Trophoblast cell (in vitro differentiated cells and primary cell): ENCODE results near the gene DHRSX.
A peak's percentile ranks its signal among the peaks of the same experiment; 100 is the strongest.

Experiments
- DNase-seq, 2 donors: peaks; one replicate each; pipeline ENCODE4 v3.0.0-alpha.2; 2016
- H2AFZ ChIP-seq: 2 replicates; pipeline ENCODE4 v1.6.1; 2013; ENCODE audit warnings: low read length, moderate library complexity, mild to moderate bottlenecking; ENCODE audit not compliant: insufficient read depth, poor library complexity
- H2AK5ac ChIP-seq: 2 replicates; pipeline ENCODE4 v1.6.1; 2013; ENCODE audit warnings: mild to moderate bottlenecking, low read length
- H2BK120ac ChIP-seq: 2 replicates; pipeline ENCODE4 v1.6.1; 2013; ENCODE audit warnings: low read length, mild to moderate bottlenecking, moderate library complexity; ENCODE audit not compliant: insufficient read depth, poor library complexity
- H2BK12ac ChIP-seq: 2 replicates; pipeline ENCODE4 v1.6.1; 2013; ENCODE audit warnings: mild to moderate bottlenecking, low read length, moderate library complexity
- H2BK5ac ChIP-seq: 2 replicates; pipeline ENCODE4 v1.6.1; 2013; ENCODE audit warnings: low read length, low read depth, moderate library complexity, mild to moderate bottlenecking; ENCODE audit not compliant: poor library complexity
- H3K14ac ChIP-seq: 2 replicates; pipeline ENCODE4 v1.6.1; 2013; ENCODE audit warnings: mild to moderate bottlenecking, low read length
- H3K18ac ChIP-seq: 2 replicates; pipeline ENCODE4 v1.6.1; 2013; ENCODE audit warnings: mild to moderate bottlenecking, low read length
- H3K23ac ChIP-seq: 2 replicates; pipeline ENCODE4 v1.6.1; 2013; ENCODE audit warnings: low read length
- H3K27ac ChIP-seq: 2 replicates; pipeline ENCODE4 v1.5.1; 2013; ENCODE audit warnings: low read depth, mild to moderate bottlenecking, inconsistent platforms, low read length, moderate library complexity
- H3K27me3 ChIP-seq: 2 replicates; pipeline ENCODE4 v1.6.1; 2013; ENCODE audit warnings: inconsistent platforms, mild to moderate bottlenecking, low read length, moderate library complexity; ENCODE audit not compliant: insufficient read depth
- H3K36me3 ChIP-seq, 2 experiments: 1 replicate in 1 of 2; 2 replicates in 1 of 2; pipeline ENCODE4 v1.6.1; 2013; ENCODE audit warnings: low read length in 2 of 2, mild to moderate bottlenecking in 2 of 2, moderate library complexity in 1 of 2; ENCODE audit not compliant: insufficient read depth in 2 of 2, control insufficient read depth in 1 of 2
- H3K4ac ChIP-seq: 2 replicates; pipeline ENCODE4 v1.6.1; 2013; ENCODE audit warnings: low read depth, mild to moderate bottlenecking, low read length, moderate library complexity
- H3K4me1 ChIP-seq, 2 experiments: 1 replicate in 1 of 2; 2 replicates in 1 of 2; pipeline ENCODE4 v1.6.1; 2013; ENCODE audit warnings: low read length in 2 of 2, mild to moderate bottlenecking in 2 of 2, moderate library complexity in 1 of 2; ENCODE audit not compliant: insufficient read depth in 2 of 2, control insufficient read depth in 1 of 2
- H3K4me2 ChIP-seq: 2 replicates; pipeline ENCODE4 v1.6.1; 2013; ENCODE audit warnings: inconsistent platforms, mild to moderate bottlenecking, low read length, moderate library complexity
- H3K4me3 ChIP-seq: 2 replicates; pipeline ENCODE4 v1.5.1; 2013; ENCODE audit warnings: mild to moderate bottlenecking, low read depth, low read length, inconsistent platforms
- H3K79me1 ChIP-seq: one replicate; pipeline ENCODE4 v1.6.1; 2013; ENCODE audit warnings: low read length
- H3K79me2 ChIP-seq: 2 replicates; pipeline ENCODE4 v1.6.1; 2013; ENCODE audit warnings: low read length, mild to moderate bottlenecking; ENCODE audit not compliant: control insufficient read depth, insufficient read depth, poor library complexity
- H3K9ac ChIP-seq: 2 replicates; pipeline ENCODE4 v1.6.1; 2013; ENCODE audit warnings: mild to moderate bottlenecking, low read length
- H3K9me3 ChIP-seq: 2 replicates; pipeline ENCODE4 v1.6.1; 2013; ENCODE audit warnings: low read depth, mild to moderate bottlenecking, control low read depth, inconsistent platforms, low read length; ENCODE audit not compliant: insufficient read depth
- H4K12ac ChIP-seq: 2 replicates; pipeline ENCODE4 v1.6.1; 2013; ENCODE audit warnings: low read depth, mild to moderate bottlenecking, low read length, moderate library complexity
- H4K8ac ChIP-seq: 2 replicates; pipeline ENCODE4 v1.6.1; 2013; ENCODE audit warnings: low read depth, mild to moderate bottlenecking, low read length, moderate library complexity
- H4K91ac ChIP-seq: one replicate; pipeline ENCODE4 v1.6.1; 2013; ENCODE audit warnings: low read depth, mild to moderate bottlenecking, low read length, moderate library complexity
- WGBS: extraction: QIAGEN DNeasy Blood & Tissue Kit; methylation state at CpG from one replicate; pipeline ENCODE4 v1.1.7; 2013; ENCODE audit warnings: missing lambda C conversion rate; ENCODE audit not compliant: insufficient read length, insufficient coverage; ENCODE audit errors: extremely low coverage; 5-methylcytosine and 5-hydroxymethylcytosine counted together

DHRSX gene

DNA sequence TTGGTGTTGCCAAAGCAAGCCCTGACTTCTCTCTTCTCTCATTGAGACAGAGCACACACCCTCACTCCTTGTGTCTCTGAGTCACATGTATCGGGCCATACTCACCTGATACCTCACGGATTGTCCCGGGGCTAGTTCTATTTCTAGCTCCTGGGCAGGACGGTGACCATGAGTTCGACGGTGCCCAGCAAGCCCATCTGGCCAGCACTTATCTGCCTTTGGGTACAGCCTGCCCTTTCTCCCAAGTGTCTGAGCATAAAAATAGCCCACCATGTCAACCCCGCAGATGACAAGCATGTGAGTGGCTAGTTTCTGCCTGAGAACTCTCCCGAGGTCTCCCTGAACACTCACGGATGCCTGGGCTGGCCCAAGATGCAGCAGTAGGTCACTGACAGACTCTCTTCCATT is 158.5 kb downstream of the DHRSX start:
- Histone ChIP-seq H3K79me1 (no peaks in the 10 kb centered on the region), H2BK120ac (no peak overlapping the region), H3K27ac (no peak overlapping the region), H3K23ac (no peak overlapping the region), H3K9me3 (no peaks in the 10 kb centered on the region), H2AK5ac (no peak overlapping the region), H3K4me1 (no peaks in the 10 kb centered on the region), H3K4me3 (no peak overlapping the region), H3K9ac (no peak overlapping the region), H2BK12ac (no peak overlapping the region), H3K79me2 (no peaks in the 10 kb centered on the region), H2AFZ (no peak overlapping the region), H4K8ac (no peak overlapping the region), H4K91ac (no peak overlapping the region), H4K12ac (no peak overlapping the region), H3K14ac (no peak overlapping the region), H3K18ac (no peak overlapping the region), H3K36me3 (peaks cover 0 to 6% of the 10 kb centered on the region in 2 experiments), H3K4me2 (no peak overlapping the region), H3K27me3 (no peaks in the 10 kb centered on the region), H2BK5ac (no peak overlapping the region), H3K4ac (no peak overlapping the region)
- WGBS, result no CpG with 5 or more reads among the region's 9 CpGs
- DNase-seq, result no peak

DNA sequence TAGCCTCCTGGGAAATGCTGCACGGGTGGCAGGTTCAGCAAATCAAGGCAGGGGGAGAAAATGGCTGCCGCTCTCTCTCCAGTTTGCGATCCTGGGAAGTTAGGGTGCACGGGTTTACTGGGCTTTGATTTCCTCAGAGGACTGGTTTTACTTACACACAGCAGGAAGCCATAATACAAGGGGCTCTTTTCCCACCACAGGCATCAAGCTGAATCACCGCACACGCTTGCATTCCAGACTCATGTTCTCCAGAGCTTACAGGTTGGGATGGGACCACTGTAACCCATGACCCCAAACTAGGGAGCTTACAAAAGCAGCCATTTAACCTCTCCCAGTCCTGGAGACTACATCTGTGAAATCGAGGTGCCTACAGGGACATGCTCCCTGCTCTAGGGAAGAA is 159.8 kb downstream of the DHRSX start:
- no peak overlapping the region for H2AK5ac ChIP-seq
- H3K23ac ChIP-seq, result peak overlapping the region; percentile 69
- peaks cover 0 to 6% of the 10 kb centered on the region in 2 experiments for H3K36me3 ChIP-seq
- no peak overlapping the region for H3K4me3 ChIP-seq
- H3K14ac ChIP-seq, result no peak overlapping the region
- no peaks in the 10 kb centered on the region for H3K9me3 ChIP-seq
- no peaks in the 10 kb centered on the region for H3K79me2 ChIP-seq
- H3K18ac ChIP-seq, result no peak overlapping the region
- H2BK12ac ChIP-seq, result no peak overlapping the region
- H4K91ac ChIP-seq, result no peak overlapping the region
- no CpG with 5 or more reads among the region's 7 CpGs for WGBS
- DNase-seq, result no peak
- H2BK120ac ChIP-seq, result no peak overlapping the region
- H4K12ac ChIP-seq, result no peak overlapping the region
- H3K27ac ChIP-seq, result no peak overlapping the region
- H2BK5ac ChIP-seq, result no peak overlapping the region
- no peak overlapping the region for H3K4me2 ChIP-seq
- no peak overlapping the region for H4K8ac ChIP-seq
- no peaks in the 10 kb centered on the region for H3K27me3 ChIP-seq
- H3K4me1 ChIP-seq, result no peaks in the 10 kb centered on the region
- H3K9ac ChIP-seq, result peak overlapping the region; percentile 40
- H3K79me1 ChIP-seq, result no peaks in the 10 kb centered on the region
- no peak overlapping the region for H2AFZ ChIP-seq
- H3K4ac ChIP-seq, result no peak overlapping the region

DNA sequence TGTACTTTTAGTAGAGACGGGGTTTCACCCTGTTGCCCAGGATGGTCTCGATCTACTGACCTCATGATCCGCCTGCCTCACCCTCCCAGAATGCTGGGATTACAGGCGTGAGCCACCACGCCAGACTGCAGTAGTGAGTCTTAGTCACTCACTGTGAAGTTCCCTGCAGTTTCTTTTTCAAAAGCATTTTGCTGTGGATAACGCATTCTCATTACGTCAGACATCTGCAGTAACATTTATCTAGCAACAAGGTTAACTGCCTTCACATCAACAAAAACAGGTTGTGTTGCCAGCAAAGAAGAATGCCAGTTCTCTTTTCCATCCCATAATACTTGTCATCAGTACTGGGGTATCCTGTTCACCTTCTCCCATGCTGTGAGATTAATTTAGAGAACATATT is 164.6 kb downstream of the DHRSX start:
- no peak overlapping the region for H2BK12ac ChIP-seq
- H3K36me3 ChIP-seq, result peaks cover 0 to 6% of the 10 kb centered on the region in 2 experiments
- no peak overlapping the region for H3K14ac ChIP-seq
- no CpG with 5 or more reads among the region's 7 CpGs for WGBS
- no peak overlapping the region for H4K91ac ChIP-seq
- no peak overlapping the region for H2BK120ac ChIP-seq
- H3K4ac ChIP-seq, result no peak overlapping the region
- no peak overlapping the region for H3K23ac ChIP-seq
- no peak overlapping the region for H3K4me2 ChIP-seq
- no peak overlapping the region for H2AK5ac ChIP-seq
- no peaks in the 10 kb centered on the region for H3K79me1 ChIP-seq
- no peak overlapping the region for H3K27ac ChIP-seq
- no peak overlapping the region for H4K12ac ChIP-seq
- H2AFZ ChIP-seq, result no peak overlapping the region
- no peaks in the 10 kb centered on the region for H3K27me3 ChIP-seq
- no peak overlapping the region for H3K18ac ChIP-seq
- H3K9ac ChIP-seq, result no peak overlapping the region
- no peaks in the 10 kb centered on the region for H3K79me2 ChIP-seq
- H4K8ac ChIP-seq, result no peak overlapping the region
- peak; percentile 27 to 64 for DNase-seq
- H3K4me1 ChIP-seq, result no peaks in the 10 kb centered on the region
- H3K9me3 ChIP-seq, result no peaks in the 10 kb centered on the region
- no peak overlapping the region for H2BK5ac ChIP-seq
- no peak overlapping the region for H3K4me3 ChIP-seq

DNA sequence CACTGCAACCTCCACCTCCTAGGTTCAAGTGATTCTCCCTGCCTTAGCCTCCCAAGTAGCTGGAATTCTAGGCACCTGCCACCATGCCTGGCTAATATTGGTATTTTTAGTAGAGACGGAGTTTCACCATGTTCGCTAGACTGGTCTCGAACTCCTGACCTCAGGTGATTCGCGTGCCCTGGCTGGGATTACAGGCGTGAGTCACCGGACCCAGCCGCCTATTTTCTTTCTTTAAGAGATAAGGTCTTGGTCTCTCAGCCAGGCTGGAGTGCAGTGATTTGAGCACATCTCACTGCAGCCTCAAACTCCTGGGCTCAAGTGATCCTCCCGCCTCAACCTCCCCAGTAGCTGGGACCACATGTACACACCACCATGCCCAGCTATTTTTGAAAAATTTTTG is 166.5 kb downstream of the DHRSX start:
- Histone ChIP-seq H2AFZ (no peak overlapping the region), H3K4me3 (no peak overlapping the region), H2BK120ac (no peak overlapping the region), H3K4me1 (no peaks in the 10 kb centered on the region), H3K4me2 (no peak overlapping the region), H3K18ac (no peak overlapping the region), H3K27me3 (no peaks in the 10 kb centered on the region), H4K8ac (no peak overlapping the region), H3K4ac (no peak overlapping the region), H3K36me3 (no peaks in the 10 kb centered on the region), H2BK12ac (no peak overlapping the region), H4K12ac (no peak overlapping the region), H3K14ac (no peak overlapping the region), H2BK5ac (no peak overlapping the region), H3K9ac (no peak overlapping the region), H2AK5ac (no peak overlapping the region), H3K9me3 (no peaks in the 10 kb centered on the region), H3K27ac (no peak overlapping the region), H3K23ac (no peak overlapping the region), H3K79me1 (no peaks in the 10 kb centered on the region), H4K91ac (no peak overlapping the region), H3K79me2 (no peaks in the 10 kb centered on the region)
- DNase-seq, result no peak
- WGBS, result no CpG with 5 or more reads among the region's 9 CpGs
